SHP77 treated with DMSO at 0.1 percent for 48 hours (cell line): Measurements from ENCODE around the gene REEP1.
A peak's percentile ranks its signal among the peaks of the same experiment; 100 is the strongest.

Experiments used
- DNase-seq: peaks from one replicate; lab custom pipeline; 2025; lab: John Stamatoyannopoulos, UW

Gene REEP1

DNA sequence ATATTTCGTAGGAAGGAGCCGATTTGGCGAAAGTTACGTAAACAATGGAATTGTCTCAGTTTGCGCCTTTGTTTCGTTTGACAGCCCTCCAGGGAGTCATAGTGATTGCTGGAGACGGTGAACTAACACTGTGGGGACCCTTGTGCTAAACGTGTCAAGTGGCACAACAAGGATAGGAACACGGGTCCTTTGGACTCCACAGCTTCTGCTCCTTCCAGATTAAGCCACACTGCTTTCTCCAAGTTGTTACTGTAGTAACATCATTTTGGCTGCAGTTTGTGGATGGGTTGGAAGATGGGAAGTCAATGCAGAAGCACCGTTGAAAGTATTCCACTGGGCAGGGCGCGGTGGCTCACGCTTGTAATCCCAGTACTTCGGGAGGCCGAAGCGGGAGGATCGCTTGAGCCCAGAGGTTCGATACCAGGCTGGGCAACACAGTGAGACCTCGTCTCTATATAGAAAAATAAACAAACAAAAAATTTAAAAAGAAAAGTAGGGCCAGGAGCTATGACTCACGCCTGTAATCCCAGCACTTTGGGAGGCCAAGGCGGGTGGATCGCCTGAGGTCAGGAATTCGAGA, 141.5 kb downstream of the REEP1 start:
- peak; percentile 77 for DNase-seq

DNA sequence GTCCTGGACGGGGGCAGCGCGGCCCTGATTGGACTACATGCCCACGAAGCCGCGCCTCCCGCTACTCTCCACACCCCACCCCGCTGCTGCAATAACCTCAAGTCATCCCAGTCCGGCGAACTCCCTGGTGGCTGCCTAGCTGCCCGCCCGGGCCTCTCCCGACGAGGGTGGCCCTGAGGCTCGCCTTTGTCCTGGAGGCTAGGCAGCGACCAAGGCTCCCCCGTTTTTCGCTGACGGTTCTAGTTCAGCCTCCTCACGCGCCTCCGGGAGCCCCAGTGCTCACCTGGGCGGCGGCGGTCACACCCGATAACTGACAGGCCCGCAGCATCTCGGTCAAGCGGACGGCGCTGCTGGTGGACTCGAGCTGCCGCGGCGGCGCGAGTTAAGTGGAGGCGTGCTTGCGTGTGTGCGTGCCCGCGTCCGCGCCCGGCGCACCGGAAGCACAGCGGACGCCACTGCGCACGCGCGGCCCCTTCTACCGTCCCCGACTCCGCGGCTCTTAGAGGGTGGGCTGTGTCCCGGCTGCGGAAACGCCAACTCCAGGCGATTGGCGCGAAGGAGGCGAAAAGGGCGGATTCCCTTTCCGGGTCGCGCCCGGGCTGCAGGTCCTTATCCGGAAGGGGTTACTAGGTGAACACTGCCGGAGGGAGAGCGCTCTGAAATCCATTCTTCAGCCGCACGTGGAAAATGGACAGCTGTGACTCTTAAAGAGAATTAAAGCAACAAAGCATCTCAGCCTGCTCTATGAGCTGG, 142.2 kb downstream of the REEP1 start, which contains the start of gene IMMT:
Gene IMMT, minus strand, starts transcription at position 408 of the 753 bp plus-strand sequence. Its CDS starts 80 bp downstream, at position 328.
- DNase-seq = peak; percentile 86

DNA sequence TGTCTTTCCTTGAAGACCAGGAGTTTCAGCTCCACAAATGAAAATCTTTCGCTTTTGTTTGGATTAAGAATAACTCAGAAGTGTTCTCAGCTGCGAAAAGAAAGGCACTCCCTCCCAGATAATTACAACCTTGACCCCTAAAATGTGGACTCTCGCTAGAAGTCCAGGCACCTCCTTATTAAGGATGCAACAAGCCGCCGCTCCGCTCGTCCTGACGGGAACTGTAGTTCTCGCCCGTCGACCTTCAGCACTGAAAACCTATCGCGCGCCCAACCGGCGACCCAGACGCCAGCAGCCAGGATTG, 142.7 kb downstream of the REEP1 start:
- DNase-seq = peak; percentile 92

DNA sequence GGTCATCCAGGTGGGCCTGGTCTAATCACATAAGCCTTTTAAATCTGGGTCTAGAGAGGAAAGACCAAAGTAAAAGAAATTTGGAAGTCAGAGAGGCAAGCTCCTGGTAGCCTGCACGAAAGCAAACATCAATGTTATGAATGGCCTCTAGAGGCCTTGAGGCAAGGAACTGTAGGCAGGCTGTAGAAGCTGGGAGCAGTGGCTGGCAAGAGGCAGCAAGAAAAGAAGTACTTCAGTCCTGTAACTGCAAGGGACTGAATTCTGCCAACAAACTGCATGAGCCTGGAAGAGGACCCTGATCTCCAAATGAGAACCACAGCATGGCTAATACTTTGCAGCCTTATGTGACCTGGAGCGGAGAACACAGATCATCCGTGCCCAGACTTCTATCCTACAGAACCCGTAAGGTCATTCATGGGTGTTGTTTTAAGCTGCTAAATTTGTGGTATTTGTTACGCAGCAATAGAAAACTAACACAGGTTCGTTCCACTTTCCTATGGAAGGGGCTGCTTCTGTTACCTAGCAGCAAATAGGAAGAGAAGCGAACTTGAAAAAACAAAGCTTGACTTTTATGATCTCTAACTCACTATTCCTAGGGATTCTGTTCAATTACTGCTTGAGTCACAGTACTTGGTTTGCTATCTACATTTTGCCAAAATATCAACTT, 143.4 kb downstream of the REEP1 start:
- DNase-seq = no peak

DNA sequence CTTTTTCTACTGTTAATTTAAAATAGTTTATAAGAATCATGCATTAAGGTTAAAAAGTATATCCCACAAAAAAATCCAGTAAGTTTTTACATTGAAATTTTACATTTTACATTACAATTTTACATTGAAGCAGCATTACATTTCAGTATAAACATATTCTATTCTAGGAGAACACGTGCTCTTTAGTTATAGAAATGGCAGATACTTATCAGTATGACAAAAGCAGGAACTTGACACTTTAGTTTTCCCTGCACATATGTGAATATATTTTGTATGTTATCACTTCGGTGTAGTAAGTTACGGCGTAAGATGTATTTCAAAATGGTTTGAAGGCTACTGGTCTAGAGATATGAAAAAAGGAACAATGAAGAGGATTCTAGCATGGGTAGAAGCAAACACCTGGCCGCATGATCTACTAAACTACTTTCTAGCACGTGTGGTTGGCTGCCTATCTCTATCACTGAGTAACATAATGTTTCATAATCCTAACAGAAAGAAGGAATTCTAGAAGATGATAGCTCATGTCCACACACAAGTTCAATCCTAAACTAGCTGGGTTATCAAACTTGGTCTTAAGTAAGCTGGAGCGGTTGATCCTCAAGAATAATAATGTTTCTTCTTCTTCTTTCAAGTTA, 147.5 kb downstream of the REEP1 start:
- DNase-seq = no peak

DNA sequence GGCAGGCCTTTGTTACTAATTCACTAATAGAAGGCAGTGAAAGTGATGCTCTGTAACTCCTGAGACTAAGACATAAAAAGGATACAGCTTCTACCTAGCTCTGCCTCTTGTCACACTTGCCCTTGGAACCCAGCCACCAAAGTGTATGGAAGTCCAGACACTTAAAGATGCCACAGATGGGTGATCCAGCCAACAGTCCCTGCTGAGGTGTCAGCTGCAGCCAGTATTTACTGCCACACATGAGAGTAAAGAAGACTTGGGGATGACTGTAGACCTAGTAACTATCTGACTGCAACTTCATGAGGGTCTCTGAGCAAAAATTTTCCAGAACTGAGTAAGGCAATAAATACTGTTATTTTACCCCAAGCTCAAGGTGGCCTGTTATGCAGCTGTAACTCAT, 151.0 kb downstream of the REEP1 start:
- no peak for DNase-seq

DNA sequence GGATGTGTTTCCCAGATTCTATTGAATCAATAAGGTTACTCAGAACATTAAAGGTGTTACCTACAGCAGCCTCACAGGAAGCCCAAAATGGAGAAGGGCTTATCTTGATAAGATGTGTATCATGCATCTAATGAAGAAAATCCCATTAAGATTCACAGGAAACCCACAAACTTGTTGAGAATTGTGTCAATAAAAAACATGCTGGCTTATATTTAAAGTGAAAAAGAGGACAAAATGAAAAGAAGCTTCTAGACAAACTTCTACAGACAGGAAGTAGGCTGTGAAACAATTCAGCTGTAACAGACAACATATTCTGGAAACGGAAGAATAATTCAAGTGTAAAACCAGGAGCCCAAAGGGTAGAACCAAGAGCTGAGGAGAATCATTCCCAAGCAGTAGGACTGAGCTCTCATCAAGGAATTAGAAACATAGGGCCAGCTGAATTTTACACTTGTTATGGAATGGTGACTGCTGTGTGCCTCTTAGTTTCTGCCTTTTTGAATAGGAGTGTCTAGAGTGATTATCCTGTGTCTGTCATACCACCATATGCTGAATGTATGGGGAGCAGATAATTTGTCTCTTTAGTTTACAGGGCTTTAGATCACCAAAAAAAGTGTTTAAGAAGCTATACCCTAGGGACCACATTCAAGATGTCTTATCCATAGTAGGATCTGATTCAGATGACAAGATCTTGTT, 151.8 kb downstream of the REEP1 start:
- DNase-seq = no peak

DNA sequence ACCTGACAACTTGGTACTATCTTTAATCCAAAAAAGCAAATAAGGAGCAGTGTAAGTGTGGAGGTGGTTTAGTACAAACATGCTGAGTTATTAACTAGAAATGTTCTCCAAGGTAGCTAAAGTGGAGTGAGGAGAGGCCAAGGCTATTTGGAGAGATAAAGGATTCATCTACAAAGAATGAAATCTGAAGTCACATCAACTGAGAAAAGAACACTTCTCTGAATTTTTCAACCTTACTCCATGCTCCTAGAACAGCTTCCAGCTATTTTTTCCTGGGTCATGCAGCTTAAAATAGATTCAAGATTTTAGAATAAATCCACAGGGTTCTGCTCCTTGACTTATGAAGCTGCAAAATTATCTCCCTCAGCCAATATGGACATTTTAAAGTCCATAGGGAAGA, 160.8 kb downstream of the REEP1 start:
- no peak for DNase-seq

DNA sequence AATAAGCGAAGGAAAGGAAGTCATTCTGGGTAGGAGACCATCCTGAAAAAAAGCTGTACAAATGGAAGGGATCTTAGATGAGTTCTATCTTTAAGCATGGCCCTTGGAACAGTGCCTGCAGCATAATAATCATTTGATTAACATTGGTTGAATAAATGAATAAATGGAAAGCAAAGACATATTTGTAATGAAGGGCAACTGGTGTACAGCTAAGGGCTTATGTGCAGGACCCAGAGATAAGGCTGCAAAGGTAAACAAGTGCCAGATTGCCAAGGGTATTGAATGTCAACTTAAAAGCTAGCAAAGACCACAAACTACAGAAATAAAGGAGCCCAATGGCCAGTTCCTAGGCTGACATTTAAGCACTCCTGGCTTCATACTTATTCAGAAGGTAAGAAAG, 161.6 kb downstream of the REEP1 start:
- no peak for DNase-seq

DNA sequence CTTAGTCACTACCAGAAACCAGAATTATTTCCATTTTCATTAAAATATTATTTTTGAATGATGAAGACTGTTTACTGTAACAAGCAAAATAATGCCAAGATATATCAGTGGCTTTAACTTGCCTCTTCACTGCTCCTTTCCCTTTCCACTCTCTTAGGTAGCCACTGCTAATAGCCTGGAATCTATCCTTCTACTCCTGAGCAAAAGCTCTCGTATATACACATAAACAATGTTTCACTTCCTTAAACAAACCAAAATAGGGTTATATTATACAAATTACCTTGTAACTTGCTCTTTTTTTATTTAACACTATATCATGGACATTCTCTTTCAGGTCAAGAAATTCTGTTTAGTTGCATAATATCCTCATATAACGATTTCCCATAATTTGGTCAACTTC, 163.0 kb downstream of the REEP1 start:
- DNase-seq = no peak

DNA sequence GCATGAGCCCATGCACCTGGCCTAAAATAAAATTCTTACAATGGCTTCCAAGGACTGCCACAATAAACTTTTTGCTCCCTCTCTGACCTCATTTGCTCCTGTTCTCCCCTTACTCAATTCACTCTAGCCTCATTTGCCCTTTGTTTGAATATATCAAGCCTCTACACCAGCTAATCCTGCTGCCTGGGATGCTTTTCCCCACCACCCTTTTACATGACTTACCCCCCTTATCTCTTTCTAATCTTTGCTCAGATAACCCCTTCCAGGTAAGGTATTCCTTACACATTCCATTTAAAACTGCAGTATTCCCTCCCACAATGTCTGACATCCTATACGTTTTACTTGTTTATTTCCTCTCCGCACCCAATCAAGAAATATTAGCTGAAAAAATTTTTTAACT, 164.8 kb downstream of the REEP1 start:
- DNase-seq = no peak

DNA sequence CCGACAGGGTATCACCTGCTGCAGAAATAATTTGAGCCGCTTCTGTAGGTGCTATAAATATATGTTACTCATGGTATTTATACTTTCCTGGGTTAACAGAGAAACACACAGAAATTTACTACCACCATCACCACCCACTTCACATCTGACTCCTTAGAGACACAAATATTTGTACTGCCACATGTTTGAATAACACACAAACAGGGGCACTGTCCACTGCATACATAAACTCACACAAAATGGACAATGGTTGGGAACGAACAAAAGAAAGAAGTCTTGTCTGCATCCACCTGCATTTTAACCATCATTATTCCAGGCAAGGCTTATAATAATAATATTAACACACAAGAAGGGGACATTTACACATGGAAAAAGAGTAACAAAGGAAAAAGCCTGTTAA, 166.1 kb downstream of the REEP1 start:
- no peak for DNase-seq

DNA sequence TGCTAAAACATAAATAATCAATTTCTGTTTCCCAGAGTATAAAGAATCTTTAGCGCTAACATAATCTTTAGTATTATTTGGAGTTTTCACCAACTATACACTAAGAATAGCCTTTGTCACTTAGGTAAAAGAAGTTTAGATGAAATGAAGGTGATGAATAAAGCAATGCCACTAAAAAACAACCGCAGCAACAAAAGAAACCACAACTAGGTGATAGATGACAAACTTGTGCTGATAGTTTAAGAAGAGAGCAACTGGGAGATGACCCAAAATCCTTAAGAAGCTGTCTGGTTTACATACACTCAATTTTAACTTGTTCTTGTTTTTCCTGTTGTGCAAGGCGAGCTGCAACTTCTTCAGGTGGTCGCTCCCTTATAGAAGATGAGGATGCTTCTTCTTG, 167.0 kb downstream of the REEP1 start:
- no peak for DNase-seq
